Ishikawa (cell line): ENCODE results near the gene SBDS.

Experiments
- CREB1 ChIP-seq: IDR thresholded peaks from 2 replicates; pipeline ENCODE4 v1.6.1; 2012; ENCODE audit warnings: low read depth
- EGR1 ChIP-seq: IDR thresholded peaks from 2 replicates; pipeline ENCODE4 v1.6.1; 2012
- EP300 ChIP-seq: IDR thresholded peaks from 2 replicates; pipeline ENCODE4 v1.6.1; 2012; ENCODE audit warnings: borderline replicate concordance
- FOXM1 ChIP-seq: IDR thresholded peaks from 2 replicates; pipeline ENCODE4 v1.6.1; 2012; ENCODE audit warnings: low read depth, borderline replicate concordance
- RAD21 ChIP-seq: IDR thresholded peaks from 2 replicates; pipeline ENCODE4 v1.6.1; 2012; ENCODE audit warnings: low read depth
- TAF1 ChIP-seq: IDR thresholded peaks from 2 replicates; pipeline ENCODE4 v1.6.1; 2012; ENCODE audit warnings: low read depth, mild to moderate bottlenecking
- TCF12 ChIP-seq: IDR thresholded peaks from 2 replicates; pipeline ENCODE4 v1.6.1; 2012; ENCODE audit warnings: low read depth
- TEAD4 ChIP-seq: IDR thresholded peaks from 2 replicates; pipeline ENCODE4 v1.6.1; 2012
- YY1 ChIP-seq: IDR thresholded peaks from 2 replicates; pipeline ENCODE4 v1.6.1; 2012; ENCODE audit warnings: low read depth
- ZBTB7A ChIP-seq: IDR thresholded peaks from 2 replicates; pipeline ENCODE4 v1.6.1; 2012; ENCODE audit warnings: low read depth
- TF ChIP-seq, protein P1 (sequence below): IDR thresholded peaks from 2 replicates; pipeline ENCODE4 v1.6.1; 2012; ENCODE audit warnings: low read depth, mild to moderate bottlenecking
- TF ChIP-seq, protein P2 (sequence below): IDR thresholded peaks from 2 replicates; pipeline ENCODE4 v1.6.1; 2012
- TF ChIP-seq, protein P3 (sequence below): IDR thresholded peaks from 2 replicates; pipeline ENCODE4 v1.6.1; 2012

DNA sequence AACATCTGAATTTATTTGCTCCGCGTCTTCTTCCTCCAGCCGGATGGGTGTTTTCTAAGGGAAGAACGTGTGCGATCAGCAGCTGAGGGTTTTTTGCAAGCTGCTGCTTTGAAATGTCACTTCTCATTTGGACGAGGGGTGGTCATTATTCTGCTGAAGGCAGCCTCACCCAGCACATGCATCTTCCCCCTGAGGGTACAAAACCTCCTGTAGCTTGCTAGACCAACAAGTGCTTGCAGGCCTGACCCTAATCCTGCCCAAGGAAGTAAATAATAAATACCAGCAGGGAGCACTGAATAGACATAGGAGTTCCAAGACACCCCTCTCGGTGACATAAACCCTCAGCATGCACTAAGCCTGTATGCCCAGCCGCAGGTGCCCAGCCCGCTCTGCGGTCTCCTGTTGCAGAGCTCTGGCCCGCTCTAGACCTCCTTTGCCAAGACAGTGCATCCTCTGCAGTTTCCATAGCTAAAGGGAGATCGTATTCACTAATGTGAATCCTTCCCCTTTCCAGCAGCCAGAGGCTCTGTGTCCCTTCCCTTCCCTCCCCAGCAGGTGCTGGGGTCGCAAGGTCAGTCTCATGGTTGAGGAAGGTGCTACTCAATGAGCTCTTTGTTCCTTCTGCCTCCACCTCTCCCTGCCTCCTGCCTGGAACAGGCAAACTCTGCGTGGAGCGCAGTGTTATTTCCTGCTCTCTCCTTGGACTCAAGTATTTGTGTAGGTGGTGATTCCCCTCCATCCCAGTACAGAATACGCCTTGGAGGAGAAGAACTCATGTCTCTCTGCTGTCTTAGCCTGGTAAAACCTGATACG is 36.6 kb downstream of the SBDS start:
- no peak for TF ChIP-seq EP300
- TF ChIP-seq, protein P1, sequence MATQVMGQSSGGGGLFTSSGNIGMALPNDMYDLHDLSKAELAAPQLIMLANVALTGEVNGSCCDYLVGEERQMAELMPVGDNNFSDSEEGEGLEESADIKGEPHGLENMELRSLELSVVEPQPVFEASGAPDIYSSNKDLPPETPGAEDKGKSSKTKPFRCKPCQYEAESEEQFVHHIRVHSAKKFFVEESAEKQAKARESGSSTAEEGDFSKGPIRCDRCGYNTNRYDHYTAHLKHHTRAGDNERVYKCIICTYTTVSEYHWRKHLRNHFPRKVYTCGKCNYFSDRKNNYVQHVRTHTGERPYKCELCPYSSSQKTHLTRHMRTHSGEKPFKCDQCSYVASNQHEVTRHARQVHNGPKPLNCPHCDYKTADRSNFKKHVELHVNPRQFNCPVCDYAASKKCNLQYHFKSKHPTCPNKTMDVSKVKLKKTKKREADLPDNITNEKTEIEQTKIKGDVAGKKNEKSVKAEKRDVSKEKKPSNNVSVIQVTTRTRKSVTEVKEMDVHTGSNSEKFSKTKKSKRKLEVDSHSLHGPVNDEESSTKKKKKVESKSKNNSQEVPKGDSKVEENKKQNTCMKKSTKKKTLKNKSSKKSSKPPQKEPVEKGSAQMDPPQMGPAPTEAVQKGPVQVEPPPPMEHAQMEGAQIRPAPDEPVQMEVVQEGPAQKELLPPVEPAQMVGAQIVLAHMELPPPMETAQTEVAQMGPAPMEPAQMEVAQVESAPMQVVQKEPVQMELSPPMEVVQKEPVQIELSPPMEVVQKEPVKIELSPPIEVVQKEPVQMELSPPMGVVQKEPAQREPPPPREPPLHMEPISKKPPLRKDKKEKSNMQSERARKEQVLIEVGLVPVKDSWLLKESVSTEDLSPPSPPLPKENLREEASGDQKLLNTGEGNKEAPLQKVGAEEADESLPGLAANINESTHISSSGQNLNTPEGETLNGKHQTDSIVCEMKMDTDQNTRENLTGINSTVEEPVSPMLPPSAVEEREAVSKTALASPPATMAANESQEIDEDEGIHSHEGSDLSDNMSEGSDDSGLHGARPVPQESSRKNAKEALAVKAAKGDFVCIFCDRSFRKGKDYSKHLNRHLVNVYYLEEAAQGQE: no peak
- no peak for TF ChIP-seq TAF1
- no peak for TF ChIP-seq YY1
- TF ChIP-seq FOXM1: no peak
- TF ChIP-seq, protein P2, sequence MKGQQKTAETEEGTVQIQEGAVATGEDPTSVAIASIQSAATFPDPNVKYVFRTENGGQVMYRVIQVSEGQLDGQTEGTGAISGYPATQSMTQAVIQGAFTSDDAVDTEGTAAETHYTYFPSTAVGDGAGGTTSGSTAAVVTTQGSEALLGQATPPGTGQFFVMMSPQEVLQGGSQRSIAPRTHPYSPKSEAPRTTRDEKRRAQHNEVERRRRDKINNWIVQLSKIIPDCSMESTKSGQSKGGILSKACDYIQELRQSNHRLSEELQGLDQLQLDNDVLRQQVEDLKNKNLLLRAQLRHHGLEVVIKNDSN: no peak
- TF ChIP-seq, protein P3, sequence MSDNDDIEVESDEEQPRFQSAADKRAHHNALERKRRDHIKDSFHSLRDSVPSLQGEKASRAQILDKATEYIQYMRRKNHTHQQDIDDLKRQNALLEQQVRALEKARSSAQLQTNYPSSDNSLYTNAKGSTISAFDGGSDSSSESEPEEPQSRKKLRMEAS: no peak
- no peak for TF ChIP-seq RAD21
- no peak for TF ChIP-seq TCF12
- TF ChIP-seq TEAD4: no peak
- no peak for TF ChIP-seq EGR1
- no peak for TF ChIP-seq ZBTB7A
- TF ChIP-seq CREB1: no peak
